Medulla oblongata (tissue), 1 donor: ENCODE results near the gene FGR.
A peak's percentile ranks its signal among the peaks of the same experiment; 100 is the strongest.

Source experiments
- DNase-seq: peaks from one replicate; pipeline ENCODE4 v3.0.0-alpha.2; 2015; ENCODE audit errors: extremely low spot score

The FGR gene

DNA sequence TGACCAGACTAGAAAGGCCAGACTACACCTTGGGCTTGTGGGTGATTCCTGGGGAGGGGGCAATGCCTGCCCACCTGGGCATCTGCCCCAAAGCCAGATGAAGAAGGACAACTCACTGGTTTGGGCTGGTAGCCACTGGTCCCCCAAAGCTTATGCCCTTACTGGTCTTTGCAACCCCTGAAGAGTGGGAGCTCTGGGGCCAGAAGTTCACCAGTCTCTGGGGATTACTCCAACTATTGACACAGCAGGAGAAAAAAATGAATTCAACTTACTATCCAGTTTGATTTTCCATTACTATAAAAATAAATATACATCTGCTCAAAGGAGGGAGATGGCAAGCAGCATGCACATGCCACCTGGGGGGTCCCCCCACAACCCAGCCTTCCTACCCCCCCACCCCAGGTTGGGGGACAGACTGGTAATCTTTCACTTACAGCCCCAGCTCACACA, 33.6 kb downstream of the FGR start:
- no peak for DNase-seq

DNA sequence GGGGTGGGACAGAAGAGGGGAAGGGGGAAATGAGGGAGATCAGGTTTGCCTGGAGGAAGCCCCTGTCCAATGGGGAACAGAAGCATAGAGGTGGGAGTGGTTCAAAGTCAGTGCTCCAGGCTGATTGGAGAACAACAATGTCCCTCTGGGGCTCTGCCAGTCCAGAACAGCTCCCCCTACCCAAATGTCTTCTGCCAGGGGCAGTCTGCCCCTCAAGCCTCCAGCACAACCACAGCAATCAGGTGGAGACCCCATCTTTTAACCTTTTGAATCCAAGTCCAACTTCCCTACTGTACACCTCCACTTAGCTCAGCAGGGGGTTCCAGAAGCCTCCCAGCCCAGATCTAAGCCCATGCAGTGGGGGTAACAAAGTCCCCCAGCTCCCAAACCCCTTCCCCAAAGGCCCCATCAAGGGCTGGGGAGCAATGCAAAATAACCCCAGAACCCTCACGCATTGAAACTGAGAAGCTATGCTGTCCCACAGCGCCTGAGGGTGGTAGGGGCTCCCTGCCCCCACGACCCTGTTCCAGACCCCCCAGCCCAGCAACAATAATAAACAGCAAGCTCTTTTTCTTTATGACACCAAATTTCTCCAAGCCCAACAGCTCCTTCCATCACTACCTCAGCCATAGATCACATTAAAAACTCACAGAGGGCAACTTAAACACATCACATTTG, 34.3 kb downstream of the FGR start:
- DNase-seq: peak; percentile 29

DNA sequence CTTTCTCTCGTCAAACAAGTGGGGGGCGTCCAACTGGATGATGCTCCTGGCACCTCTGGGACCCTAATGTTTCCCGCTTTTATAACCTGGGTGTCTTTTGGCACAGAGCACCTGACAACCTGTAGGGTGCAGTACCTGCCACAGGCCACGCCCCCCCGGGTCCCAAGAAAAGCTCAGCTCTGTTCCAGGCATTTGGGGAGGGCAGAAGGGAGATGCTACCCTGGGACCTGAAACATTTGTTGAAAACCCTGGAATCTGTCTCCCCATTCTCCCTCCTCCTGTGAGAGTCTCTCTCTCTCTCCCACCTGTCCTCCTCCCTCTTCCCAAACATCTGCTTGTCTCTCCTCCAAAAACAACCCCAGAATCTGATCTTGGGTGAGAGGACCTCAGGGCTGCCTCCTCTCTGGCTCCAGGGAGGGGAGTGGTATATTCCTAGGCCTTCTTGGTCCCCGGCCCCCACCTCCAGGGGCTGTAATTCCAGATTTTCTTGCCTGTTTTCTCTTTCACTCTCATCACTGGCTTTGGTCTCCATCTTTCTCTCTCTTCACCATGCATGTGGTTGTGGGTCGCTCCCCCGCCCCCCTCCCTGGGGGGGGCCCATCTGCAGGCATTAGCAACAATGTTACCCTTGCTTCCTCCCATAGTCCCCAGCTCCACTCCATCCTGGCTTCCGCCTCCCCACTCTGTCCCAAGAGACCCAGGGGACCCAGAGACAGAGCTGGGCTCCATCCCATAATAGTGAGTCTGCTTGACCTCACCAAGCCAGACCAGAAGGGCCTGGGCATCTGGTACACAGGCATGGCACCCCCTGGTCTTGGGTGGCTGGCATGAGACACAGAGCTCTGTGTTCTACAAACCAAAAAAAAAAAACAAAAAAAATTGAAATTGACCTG, 35.1 kb downstream of the FGR start:
- no peak for DNase-seq

DNA sequence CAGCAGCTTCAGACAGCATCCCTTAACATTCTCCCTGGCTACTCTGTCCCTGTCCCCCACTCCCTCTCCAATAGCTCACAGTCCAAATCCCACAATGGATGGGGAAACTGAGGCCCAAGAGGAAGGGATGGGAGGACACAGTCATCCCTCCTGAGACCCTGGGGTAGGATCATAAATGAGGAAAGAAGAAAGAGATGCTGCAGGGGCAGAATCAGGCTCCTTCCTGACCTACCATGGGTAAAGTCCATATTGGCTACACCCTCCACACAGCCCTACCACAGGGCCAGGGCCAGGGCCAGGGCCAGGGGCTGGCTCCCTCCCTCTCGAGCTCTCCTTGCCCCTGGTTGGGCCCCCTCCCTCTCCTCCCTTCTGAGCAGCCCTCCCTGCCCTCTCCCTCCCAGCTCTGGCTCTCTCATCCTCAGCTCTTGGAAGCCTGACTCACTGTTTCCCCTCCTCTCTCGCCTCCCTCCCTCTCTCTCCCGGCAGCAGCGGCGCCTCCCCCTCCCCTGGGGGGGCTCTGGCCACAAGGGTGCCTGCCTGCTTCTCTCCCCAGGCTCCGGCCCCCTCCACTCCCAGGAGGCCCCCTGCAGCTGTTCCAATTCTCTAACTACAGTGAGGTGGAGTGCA, 36.0 kb downstream of the FGR start:
- DNase-seq: peak; percentile 73

DNA sequence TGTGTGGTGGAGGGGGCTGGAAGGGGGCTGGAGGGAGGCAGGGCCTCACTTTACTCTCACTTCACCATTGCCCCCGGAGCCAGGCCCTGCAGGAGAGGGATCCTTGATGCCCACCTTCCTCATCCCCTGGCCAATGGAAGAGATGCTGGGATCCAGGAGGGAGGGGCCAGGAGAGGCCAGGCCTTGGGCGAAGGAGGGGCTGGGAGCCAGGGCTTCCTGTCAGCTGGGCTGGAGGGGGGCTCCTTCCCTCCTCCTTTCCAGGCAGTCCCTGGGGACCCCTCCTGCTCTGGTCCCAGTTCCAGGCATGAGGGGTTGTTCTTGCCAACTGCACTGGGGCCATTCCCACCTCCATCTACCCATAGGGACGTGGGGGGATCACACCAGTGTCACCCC, 36.7 kb downstream of the FGR start:
- no peak for DNase-seq

DNA sequence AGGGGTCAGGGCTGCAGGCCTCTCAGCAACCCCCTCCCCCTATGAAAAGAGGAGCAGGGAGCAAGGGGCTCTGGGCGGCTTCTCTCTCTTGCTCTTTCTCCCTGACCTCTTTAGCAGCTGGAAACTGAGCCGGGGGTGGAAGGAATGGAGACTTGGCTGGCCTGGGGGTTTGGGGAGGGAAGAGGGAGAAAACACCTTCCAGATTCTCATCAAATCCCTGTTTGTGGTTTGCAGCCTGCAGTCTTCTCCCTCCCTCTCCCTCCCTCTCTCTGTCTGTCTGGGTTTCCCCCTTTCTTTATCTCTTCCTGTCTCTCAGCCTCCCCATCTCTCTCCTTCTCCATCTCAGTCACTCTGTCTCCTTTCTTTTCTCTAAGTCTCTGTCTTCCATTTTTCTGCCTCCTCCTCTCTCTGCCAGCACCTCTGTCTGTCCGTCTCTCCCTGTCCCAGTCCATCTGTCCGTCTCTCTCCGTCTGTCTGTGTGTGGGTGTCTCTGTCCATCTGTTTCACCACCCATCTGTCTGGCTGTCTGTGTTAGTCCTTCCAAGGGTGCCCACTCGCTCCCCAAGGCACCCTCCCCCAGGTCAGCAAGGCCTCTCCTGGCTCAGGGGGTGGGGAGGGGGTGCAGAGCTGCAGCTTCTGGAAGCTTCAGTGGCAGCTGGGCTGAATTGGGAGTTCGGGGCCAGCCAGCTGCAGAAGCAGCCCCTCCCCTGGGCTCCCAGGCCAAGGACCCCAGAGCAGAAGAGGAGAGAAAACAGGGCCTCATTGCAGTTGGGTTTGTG, 37.3 kb downstream of the FGR start:
- no peak for DNase-seq

DNA sequence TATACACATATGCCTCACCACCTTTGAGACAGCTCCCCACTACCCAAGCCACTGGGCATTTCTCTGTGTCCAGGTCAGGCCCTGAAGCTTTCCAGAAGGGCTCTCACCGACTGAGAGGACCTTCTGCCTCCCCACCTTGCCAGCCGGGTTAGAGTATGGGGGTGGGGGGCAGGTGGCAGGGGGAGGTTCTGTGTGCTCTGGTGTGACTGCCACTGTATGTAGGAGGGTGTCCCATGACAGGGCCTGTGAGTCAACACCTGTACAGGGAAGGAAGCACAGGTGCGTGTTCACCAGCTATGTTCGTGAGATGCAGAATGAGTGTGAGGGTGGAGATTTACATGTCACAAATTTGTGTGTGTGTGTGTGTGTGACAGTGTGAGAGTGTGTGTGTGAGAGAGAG, 38.0 kb downstream of the FGR start:
- DNase-seq: no peak

DNA sequence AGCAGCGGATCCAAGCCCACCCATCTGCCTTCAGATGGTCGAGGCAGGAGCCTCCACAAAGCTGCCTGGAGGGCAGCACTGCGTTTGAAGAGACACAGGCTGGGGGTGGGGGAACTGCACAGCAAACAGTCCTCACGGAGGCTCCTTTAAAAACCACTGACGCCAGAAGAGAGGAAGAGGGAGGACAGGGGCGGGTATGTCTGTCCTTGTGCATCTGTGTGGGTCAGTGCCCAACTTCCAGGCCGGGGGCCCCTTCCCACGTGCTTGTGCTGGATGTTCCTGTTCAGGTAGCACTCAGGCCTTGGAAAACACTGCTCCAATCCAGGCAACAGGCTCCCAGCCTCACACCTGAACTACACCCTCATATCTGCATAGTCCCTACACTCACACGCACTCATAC, 38.7 kb downstream of the FGR start:
- no peak for DNase-seq

DNA sequence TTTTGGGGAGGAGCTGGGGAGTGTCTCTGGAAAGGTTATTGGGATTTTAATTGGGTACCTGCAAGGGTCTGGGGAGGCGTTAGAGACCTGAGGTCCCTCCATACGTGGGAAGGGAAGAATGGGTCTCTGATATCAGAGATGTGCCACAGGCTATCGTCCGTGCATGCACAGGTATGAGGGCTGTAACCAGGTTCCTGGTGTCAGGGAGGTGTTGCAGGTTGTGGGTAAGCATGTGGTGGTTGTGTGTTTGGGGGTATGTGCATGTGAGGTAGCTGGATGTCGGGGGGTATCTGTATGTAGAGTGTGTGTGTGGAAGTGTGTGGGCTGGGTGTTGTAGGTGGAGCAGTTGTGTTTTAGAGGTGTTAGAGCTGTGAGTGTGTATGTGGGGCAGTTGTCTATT, 39.4 kb downstream of the FGR start:
- DNase-seq: no peak

DNA sequence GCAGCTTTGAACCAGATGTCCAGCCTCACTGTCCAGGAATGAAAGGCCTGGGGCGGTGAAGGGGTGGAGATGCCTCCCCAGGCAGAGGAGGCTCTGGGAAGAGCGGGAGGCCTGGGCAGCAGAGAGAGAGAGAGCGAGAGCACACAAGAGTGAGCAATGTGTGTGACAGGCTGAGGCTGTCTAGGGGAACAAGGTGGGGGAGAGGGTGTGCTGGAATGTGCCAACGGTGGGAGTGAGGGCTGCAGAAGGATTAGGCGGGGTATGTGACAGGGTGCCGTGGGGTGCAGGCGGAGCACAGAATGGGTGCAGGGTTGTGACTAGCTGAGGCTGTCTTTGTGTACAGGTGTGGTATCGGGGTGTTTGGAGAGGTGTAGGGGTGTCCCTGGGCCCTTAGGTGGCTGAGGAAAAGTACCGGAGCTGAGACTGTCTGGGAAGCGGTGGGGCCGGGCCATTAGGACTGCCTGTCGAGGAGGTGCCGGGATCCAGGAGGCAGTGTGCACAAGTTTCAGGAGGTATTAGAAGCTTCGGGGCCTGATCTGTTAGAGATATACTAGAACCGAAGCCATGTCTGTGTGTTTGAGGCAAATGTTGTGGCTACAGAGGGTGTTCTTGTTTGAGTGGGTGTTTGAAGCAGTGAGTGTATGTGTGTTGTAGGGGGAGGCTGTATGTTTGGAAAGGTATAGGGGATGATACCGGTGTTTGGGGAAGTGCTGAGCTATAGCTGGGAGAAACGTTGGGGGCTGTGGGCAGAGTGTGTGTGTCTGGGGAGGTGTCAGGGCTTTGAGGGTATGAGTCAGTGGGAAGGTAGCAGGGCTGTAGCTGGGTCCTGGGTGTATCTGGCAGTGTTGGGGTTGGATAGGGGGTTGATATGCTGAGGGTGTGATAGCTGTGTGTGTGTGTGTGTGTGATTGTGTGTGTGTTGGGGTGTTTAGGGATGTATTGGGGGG, 40.1 kb downstream of the FGR start:
- DNase-seq: no peak

DNA sequence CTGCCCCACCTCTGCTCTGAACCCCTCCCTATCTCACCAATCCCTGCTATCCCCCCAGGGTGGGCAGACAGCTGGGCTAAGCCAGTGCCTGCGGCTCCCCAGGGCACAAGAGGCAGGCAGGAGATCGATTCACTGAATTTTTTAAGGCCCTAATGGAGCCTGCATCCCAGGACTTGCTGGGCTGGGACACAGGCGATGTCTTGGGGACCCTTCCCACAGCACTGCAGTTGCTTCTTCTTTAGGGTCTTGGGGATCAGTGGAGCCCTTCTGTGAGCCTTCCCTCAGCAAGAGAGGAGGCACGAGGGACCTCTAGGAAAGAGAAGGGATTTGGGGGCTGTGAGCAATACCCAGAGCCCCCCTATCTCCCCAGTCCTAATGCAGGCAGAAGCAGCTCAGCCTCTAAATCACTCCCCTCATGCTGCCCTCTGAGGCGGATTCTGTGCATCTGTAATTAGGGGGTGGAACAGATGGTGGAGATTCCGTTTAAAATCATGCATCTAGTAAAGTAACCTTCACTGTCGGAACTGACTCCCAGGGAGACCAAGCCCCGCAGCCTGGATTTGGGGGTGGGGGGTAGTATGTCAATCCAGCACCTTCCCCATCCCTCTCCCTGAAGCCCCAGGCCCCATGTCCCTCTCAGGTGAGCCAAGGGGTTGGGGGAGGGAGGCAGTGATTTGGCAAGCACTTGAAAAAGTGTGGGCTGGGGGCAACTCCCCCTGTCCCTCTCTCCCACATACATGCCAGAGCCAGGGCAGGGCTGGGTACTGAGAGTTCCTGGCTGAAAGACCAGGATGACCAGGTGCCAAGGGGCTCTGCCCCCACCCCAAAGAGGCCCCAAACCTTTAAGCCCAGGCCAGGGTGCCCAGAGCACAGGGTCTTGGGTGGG, 41.1 kb downstream of the FGR start:
- no peak for DNase-seq

DNA sequence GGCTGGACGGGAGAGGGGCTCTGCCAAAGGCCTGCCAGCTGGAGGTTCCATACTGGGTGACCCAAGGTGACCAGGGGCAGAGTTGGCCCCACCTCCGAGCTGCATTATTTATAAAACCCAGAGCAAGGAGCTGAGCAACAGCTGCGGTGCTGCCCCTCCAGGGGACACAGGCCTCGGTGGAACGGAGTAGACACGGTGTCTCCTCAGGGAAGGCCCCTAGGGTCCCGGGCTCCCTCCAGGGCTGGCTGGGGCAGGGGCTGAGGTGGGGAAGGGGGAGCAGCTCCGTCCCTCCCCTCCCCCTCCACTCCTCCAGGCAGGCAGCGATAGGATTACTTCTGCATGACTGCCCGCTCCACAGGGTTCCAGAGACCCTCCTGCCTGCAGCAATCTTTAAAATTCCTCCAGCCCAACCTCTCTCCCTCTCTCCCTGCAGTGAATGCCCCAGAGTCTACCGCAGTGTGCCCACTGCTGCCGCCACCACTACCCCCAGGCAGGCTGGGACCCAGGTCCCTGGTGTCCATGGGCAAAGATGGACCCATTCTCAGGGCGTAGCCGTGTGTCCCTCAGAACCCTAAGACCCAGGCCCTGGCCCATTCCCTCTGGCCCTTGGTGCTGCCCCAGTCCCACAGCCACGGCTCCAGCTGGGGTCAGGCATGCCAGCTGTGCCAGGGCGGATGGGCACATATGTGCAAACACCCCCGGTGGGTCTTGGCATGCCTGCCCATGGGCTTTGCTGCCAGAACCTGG, 41.9 kb downstream of the FGR start:
- DNase-seq: no peak

DNA sequence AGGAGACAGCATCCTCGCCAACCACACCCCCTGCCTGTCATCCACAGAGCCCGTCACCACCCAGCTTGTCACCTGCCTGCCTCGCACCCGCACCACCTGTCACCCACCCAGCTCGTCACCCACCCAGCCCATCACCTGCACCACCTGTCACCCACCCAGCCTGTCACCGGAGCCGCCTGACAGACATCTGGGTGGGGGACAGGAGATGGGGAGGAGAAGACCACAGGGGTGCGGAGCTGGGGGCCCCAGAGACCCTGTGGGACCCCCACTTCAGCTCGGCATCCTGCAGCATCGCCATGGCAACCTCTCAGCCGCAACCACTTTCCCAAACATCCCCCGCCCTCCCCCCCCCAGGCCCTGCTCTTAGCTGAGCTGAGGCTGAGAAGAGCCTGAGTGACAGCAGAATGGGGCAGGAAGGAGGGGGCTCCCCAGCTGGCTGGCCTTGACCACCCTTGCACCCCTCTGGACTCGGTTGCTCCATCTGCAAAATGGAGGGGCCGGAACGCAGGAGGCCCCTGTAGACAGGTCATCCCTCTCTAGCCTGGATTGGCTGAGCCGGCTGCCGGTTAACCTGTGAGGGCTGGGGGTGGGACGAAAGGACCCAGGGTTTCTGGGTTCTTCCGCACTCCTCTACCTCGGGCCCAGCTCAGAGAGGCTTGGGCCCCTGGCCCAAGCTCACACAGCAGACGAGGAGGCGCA, 42.6 kb downstream of the FGR start:
- DNase-seq: no peak

DNA sequence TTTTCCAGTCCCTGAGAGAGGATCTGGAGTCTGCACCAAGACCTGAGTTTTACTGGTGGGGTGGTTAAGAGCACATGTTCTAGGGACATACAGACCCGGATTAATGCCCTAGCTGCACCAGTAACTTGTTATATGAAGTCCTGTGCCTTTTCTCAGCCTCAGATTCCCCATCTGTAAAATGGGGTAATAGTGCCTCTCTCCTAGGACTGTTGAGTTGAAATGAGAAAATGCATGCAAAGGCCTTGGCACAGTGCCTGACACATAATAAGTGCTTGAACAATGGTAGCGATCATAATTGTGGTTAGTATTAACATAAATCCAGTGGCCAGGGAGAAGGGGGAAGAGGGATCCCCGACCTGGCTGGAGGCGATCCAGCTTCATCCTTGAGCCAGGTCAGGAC, 43.4 kb downstream of the FGR start:
- DNase-seq: no peak

DNA sequence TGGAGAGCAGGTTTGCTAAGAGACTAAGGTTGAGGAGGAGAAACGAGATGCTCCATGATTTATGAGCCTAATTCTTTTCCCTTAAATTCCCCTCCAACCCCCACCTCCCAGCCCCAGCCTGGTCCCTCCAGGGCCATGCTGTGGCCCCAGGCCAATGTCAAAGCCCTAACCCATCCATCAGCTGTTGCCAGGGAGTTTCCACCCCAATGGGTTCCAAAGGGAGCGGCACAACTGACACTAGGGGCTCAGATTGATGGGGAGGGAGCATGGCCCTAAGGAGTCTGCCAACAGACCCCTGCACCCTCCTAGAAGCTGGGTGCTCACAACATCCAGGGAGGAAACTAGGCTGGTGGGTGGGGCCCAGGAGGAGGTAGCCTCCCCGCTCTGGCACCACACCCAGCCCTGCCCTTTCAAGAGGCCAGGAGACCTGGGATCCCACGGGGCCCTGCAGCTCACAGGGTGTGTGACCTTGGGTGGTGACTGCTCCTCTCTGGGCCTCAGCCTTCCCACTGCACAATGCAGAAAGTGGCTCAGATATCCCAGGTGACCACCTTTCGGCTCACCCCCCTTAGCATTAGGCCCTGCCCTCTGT, 44.0 kb downstream of the FGR start:
- no peak for DNase-seq

DNA sequence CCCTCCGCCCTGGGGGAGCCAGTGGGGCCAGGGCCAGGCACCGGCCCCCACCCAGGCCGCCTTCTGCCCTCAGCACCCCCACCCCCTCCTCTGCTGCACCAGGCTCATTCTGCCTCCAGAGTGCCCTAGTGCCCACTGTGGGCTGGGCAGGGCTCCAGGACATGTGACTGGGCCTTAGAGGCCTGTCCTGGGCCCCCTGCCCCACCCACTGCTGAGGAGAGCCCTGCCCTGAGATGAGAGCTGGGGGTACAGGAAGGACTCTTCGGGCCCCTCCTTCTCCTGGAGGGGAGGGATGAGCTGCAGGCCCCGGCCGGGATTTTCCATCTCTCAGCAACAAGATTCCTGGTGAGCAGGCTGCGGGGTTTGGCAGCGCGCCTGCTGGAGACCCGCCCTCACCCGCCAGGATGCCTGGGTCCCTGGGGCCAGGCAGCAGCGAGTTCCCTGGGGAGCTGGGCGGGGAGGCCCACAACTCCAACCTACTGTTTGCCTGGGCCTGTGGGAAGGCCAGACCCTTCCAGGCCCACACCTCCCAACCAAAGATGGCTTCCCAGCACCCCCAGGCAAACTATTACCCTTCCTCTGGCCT, 45.1 kb downstream of the FGR start:
- peak; percentile 76 for DNase-seq

DNA sequence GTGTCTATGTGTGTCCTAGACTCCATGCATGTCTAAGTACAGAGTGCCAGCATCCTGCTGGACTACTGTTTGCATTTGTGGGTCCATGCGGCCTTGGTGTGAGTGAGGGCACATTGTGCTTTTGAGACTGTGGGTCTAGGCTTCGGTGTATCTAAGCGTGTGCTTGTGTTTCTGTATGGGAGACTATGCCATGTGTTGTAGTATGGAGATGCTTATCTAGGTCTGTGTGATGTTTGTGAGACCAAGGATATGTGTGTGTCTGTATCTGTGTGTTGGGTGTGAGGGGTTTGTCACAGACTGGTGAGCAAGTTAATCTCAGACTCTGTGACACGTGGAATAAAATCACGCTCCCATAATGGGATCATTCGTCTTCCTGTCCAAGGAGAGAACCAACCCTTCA, 45.5 kb downstream of the FGR start:
- no peak for DNase-seq
